ENCODE measurements around the gene LDLRAP1. TPM values are rescaled to one million over a fixed set of nuclear protein-coding genes. Genes with fewer than 3 reads are reported as not detected.

The LDLRAP1 gene
- total RNA-seq, 1 donor from 2014 or later: 22.6 TPM

- intact Hi-C loops (cut with micrococcal nuclease): loop anchor here (5.0 kb wide), 2 partner anchors 135 to 255 kb away; no protein-coding TSS in a partner anchor
Observed at GRCh38 chr1:25541889-25542658, 1.3 kb upstream of the LDLRAP1 start.

- intact Hi-C loops (cut with micrococcal nuclease): loop anchor here (5.0 kb wide), 2 partner anchors 134 to 254 kb away; no protein-coding TSS in a partner anchor
Observed at GRCh38 chr1:25543005-25543424, 391 bp upstream of the LDLRAP1 start.

- intact Hi-C loops (cut with micrococcal nuclease): loop anchor here (5.0 kb wide), 2 partner anchors 133 to 253 kb away; no protein-coding TSS in a partner anchor
Observed at GRCh38 chr1:25544243-25544764, 898 bp downstream of the LDLRAP1 start.

- intact Hi-C loops (cut with micrococcal nuclease): loop anchor here (5.0 kb wide), 3 partner anchors 77 to 252 kb away; no protein-coding TSS in a partner anchor
Observed at GRCh38 chr1:25544819-25545218, 1.4 kb downstream of the LDLRAP1 start.

GRCh38 chr1:25545767-25546166 lies 2.4 kb downstream of the LDLRAP1 start:
- intact Hi-C loops (cut with micrococcal nuclease): loop anchor here (5.0 kb wide), 1 partner anchor 77 kb away; no protein-coding TSS in a partner anchor

- intact Hi-C loops (cut with micrococcal nuclease): loop anchor here (5.0 kb wide), 1 partner anchor 76 kb away; no protein-coding TSS in a partner anchor
Observed at GRCh38 chr1:25546193-25546592, 2.8 kb downstream of the LDLRAP1 start.

GRCh38 chr1:25548601-25549000 lies 5.2 kb downstream of the LDLRAP1 start:
- intact Hi-C loops (cut with micrococcal nuclease): loop anchor here (5.0 kb wide), 1 partner anchor 74 kb away; no protein-coding TSS in a partner anchor

GRCh38 chr1:25549273-25550154 lies 6.1 kb downstream of the LDLRAP1 start:
- intact Hi-C loops (cut with micrococcal nuclease): loop anchor here (1.0 to 5.0 kb wide), 2 partner anchors 13 to 73 kb away; no protein-coding TSS in a partner anchor

- intact Hi-C loops (cut with micrococcal nuclease): no loop called here
Observed at GRCh38 chr1:25550155-25550506, 6.7 kb downstream of the LDLRAP1 start.

- intact Hi-C loops (cut with micrococcal nuclease): no loop called here
Observed at GRCh38 chr1:25550683-25551310, 7.4 kb downstream of the LDLRAP1 start.

- intact Hi-C loops (cut with micrococcal nuclease): no loop called here
Observed at GRCh38 chr1:25553749-25554429, 10.5 kb downstream of the LDLRAP1 start.

- intact Hi-C loops (cut with micrococcal nuclease): no loop called here
Observed at GRCh38 chr1:25554430-25554780, 11.0 kb downstream of the LDLRAP1 start.

GRCh38 chr1:25554886-25555752 lies 11.7 kb downstream of the LDLRAP1 start:
- intact Hi-C loops (cut with micrococcal nuclease): no loop called here

- intact Hi-C loops (cut with micrococcal nuclease): no loop called here
Observed at GRCh38 chr1:25555753-25556092, 12.3 kb downstream of the LDLRAP1 start.

GRCh38 chr1:25556132-25556670 lies 12.8 kb downstream of the LDLRAP1 start:
- intact Hi-C loops (cut with micrococcal nuclease): no loop called here

GRCh38 chr1:25556791-25557476 lies 13.5 kb downstream of the LDLRAP1 start:
- intact Hi-C loops (cut with micrococcal nuclease): no loop called here

GRCh38 chr1:25557543-25557942 lies 14.1 kb downstream of the LDLRAP1 start:
- intact Hi-C loops (cut with micrococcal nuclease): no loop called here

- intact Hi-C loops (cut with micrococcal nuclease): no loop called here
Observed at GRCh38 chr1:25559031-25559430, 15.6 kb downstream of the LDLRAP1 start.

- intact Hi-C loops (cut with micrococcal nuclease): loop anchor here (5.0 kb wide), 1 partner anchor 237 kb away; no protein-coding TSS in a partner anchor
Observed at GRCh38 chr1:25560001-25560400, 16.6 kb downstream of the LDLRAP1 start.

All from T-helper 1 cell treated with Interleukin-12 subunit alpha and Interleukin-12 subunit beta and Interleukin-4 antibody, amounts not matched to agents 30 ng/mL and 1 ng/mL, for 36 hours (primary cell).